Tibial artery (tissue), 4 donors: Measurements from ENCODE around the gene SMIM33.
"Not testable (repeated sequence)": the region's sequence is repeated elsewhere in the genome, so short reads cannot be mapped to it uniquely, and the experiment has no call there.

Experiments used
- DNase-seq, 2 donors: peaks; one replicate each; pipeline ENCODE4 v3.0.0-alpha.2; 2019
- H3K27ac ChIP-seq, 2 donors: fragments of 200-600 bp; sonication (generic) in 1 of 2; 1 replicate in 1 of 2; 2 replicates in 1 of 2; pipeline ENCODE4 v1.5.1; 2018 to 2019; ENCODE audit warnings: mild to moderate bottlenecking in 1 of 2
- H3K27me3 ChIP-seq, 2 donors: fragments of 200-600 bp; sonication (generic) in 1 of 2; one replicate each; pipeline versions ENCODE4 v1.5.1 to v1.6.0; 2016 to 2019
- H3K36me3 ChIP-seq, 3 donors: fragments of 200-600 bp; sonication (generic) in 2 of 3; one replicate each; pipeline ENCODE4 v1.5.1; 2016 to 2019; ENCODE audit warnings: mild to moderate bottlenecking in 2 of 3
- H3K4me1 ChIP-seq, 4 donors: fragments of 200-600 bp; sonication (generic) in 2 of 4; 1 replicate in 3 of 4; 2 replicates in 1 of 4; pipeline ENCODE4 v1.5.1; 2016 to 2019
- H3K4me3 ChIP-seq, 2 donors: fragments of 200-600 bp; sonication (generic) in 1 of 2; 1 replicate in 1 of 2; 2 replicates in 1 of 2; pipeline ENCODE4 v1.5.1; 2018 to 2019; ENCODE audit warnings: mild to moderate bottlenecking in 2 of 2
- H3K9me3 ChIP-seq, 3 donors: fragments of 200-600 bp; sonication (generic) in 1 of 3; one replicate each; pipeline ENCODE4 v1.5.1; 2016 to 2019
- CTCF ChIP-seq, 2 experiments: fragments of 200-600 bp in 1 of 2; fragments of 450-650 bp in 1 of 2; IDR thresholded peaks; one replicate each; pipeline ENCODE4 v1.5.1; 2017 to 2019; ENCODE audit warnings: antibody characterized with exemption in 2 of 2, mild to moderate bottlenecking in 1 of 2, moderate library complexity in 1 of 2
- intact Hi-C: fragments of 100-400 bp; cut with DNase I; formaldehyde crosslinking; loops from one replicate; pipeline ENCODE4 v1.15.0; 2023; ENCODE audit warnings: low total_unique reads

Gene SMIM33

GRCh38 chr5:139431706-139432105 is 39.1 kb upstream of the SMIM33 start:
- no peaks in the 10 kb centered on the region for H3K9me3 ChIP-seq
- intact Hi-C loops, result no loop called here
- H3K4me1 ChIP-seq, result peaks cover 0 to 8% (median 0%) of the 10 kb centered on the region in 4 donors
- H3K36me3 ChIP-seq, result peaks cover 32 to 64% (median 32%) of the 10 kb centered on the region in 3 donors
- H3K27me3 ChIP-seq, result no peaks in the 10 kb centered on the region
- H3K27ac ChIP-seq, result no peak overlapping the region
- H3K4me3 ChIP-seq, result no peak overlapping the region
- no peak for TF ChIP-seq CTCF (IDR thresholded peaks at IDR 0.05)
- DNase-seq, result no peak

- Histone ChIP-seq H3K36me3 (peaks cover 27 to 46% (median 32%) of the 10 kb centered on the region in 3 donors), H3K27ac (no peak overlapping the region), H3K4me1 (peaks cover 0 to 19% (median 8%) of the 10 kb centered on the region in 4 donors), H3K9me3 (no peaks in the 10 kb centered on the region), H3K4me3 (no peak overlapping the region), H3K27me3 (no peaks in the 10 kb centered on the region)
- peak in 1 of 2 donors; percentile 23 for DNase-seq
- intact Hi-C loops, result no loop called here
- no peak for TF ChIP-seq CTCF (IDR thresholded peaks at IDR 0.05)
These were observed 35.1 kb upstream of the SMIM33 start for GRCh38 chr5:139435676-139436075.

GRCh38 chr5:139438707-139439012 is 32.1 kb upstream of the SMIM33 start:
- Histone ChIP-seq H3K4me3 (peak overlapping the region; percentile 62 to 81), H3K9me3 (no peaks in the 10 kb centered on the region), H3K27me3 (no peaks in the 10 kb centered on the region), H3K36me3 (peaks cover 16 to 22% (median 20%) of the 10 kb centered on the region in 3 donors), H3K4me1 (peaks cover 0 to 19% (median 8%) of the 10 kb centered on the region in 4 donors), H3K27ac (peak overlapping the region; percentile 92 to 97)
- TF ChIP-seq CTCF (IDR thresholded peaks at IDR 0.05), result no peak
- DNase-seq, result no peak
- intact Hi-C loops, result no loop called here

- no peak for TF ChIP-seq CTCF (IDR thresholded peaks at IDR 0.05)
- H3K4me3 ChIP-seq, result peak within 1 kb of the TSS; percentile 62 to 81
- intact Hi-C loops, result no loop called here
- H3K27me3 ChIP-seq, result no peaks in the 10 kb centered on the region
- peaks cover 10 to 16% (median 14%) of the 10 kb centered on the region in 3 donors for H3K36me3 ChIP-seq
- no peaks in the 10 kb centered on the region for H3K9me3 ChIP-seq
- H3K27ac ChIP-seq, result peak within 1 kb of the TSS; percentile 92 to 97
- H3K4me1 ChIP-seq, result peaks cover 0 to 19% (median 8%) of the 10 kb centered on the region in 4 donors
- DNase-seq, result peak; percentile 96 to 97
These were observed 31.5 kb upstream of the SMIM33 start, which contains the start of gene DNAJC18 for GRCh38 chr5:139439013-139439903. DNAJC18 (minus strand) TSS chr5:139439525; CDS start chr5:139439445, 80 bp downstream.

GRCh38 chr5:139440416-139440815 is 30.4 kb upstream of the SMIM33 start:
- H3K36me3 ChIP-seq, intact Hi-C loops, H3K27me3 ChIP-seq, H3K4me3 ChIP-seq, H3K9me3 ChIP-seq: not testable (repeated sequence)
- Histone ChIP-seq H3K4me1 (peaks cover 0 to 19% (median 8%) of the 10 kb centered on the region in 4 donors), H3K27ac (peak overlapping the region; percentile 92 to 97)
- peak in 1 of 2 donors; percentile 45 for DNase-seq

- Histone ChIP-seq H3K4me3 (no peak overlapping the region), H3K27me3 (no peaks in the 10 kb centered on the region), H3K27ac (no peak overlapping the region), H3K36me3 (no peaks in the 10 kb centered on the region), H3K9me3 (no peaks in the 10 kb centered on the region), H3K4me1 (peaks cover 0 to 10% (median 6%) of the 10 kb centered on the region in 4 donors)
- intact Hi-C loops, result no loop called here
- no peak for TF ChIP-seq CTCF (IDR thresholded peaks at IDR 0.05)
- DNase-seq, result peak in 1 of 2 donors; percentile 5
These were observed 26.9 kb upstream of the SMIM33 start for GRCh38 chr5:139443831-139444453.
